Measurements from ENCODE around the gene PLCXD1.
"Not testable (repeated sequence)": the region's sequence is repeated elsewhere in the genome, so short reads cannot be mapped to it uniquely, and the experiment has no call there.

PLCXD1 gene

DNA sequence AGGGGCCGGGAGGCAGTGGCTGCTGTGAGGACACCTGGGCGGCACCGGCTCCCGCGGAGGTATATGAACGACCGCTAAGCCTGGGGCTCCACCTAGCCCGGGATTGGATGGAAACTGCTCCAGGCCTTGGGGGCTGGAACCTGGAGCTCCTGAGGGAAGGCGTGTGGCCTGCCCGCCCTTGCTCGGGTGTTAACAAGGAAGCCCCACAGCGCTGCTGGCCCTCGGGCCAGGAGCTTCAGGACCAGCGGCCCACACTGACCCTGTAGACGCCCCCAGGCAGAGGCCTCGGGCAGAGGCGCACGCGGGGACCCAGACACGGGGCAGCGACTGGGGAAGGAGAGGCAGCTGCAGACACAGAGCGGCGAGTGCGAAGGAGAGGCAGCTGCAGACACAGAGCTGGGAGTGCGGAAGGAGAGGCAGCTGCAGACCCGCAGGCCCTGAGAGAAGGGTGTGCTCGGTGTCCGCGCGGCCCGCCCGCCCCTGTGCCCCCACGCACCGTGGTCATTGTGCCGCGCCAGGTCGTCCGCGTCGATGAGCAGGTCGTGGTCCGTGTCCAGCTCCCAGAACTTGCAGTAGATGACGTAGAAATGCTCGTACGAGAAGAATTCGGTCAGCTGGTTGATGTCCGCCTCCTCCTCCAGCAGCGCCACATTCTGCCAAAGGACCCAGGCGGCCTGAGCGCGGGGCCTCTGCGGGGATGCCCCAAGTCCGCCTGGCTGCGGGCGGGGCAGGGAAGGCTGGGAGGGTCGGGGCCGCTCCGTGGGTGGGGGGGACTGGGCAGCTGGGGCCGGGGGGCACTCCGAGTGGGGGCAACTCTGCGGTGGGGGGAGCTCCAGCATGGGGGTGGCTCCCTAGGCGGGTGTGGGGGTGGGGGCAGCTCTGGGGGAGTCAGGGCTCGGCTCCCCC lies 64.1 kb downstream of the PLCXD1 start:
- no peak overlapping the region for H3K27ac Mint-ChIP-seq
- H3K9me3 Mint-ChIP-seq = no peaks in the 10 kb centered on the region
- H3K36me3 Mint-ChIP-seq = peaks cover 3% of the 10 kb centered on the region
- no peak overlapping the region for H3K4me3 Mint-ChIP-seq
- H3K4me1 Mint-ChIP-seq = no peaks in the 10 kb centered on the region
- H3K27me3 Mint-ChIP-seq = no peaks in the 10 kb centered on the region

GRCh38 chrX:346034-346813 lies 65.0 kb downstream of the PLCXD1 start:
- peaks cover 3% of the 10 kb centered on the region for H3K36me3 Mint-ChIP-seq
- no peaks in the 10 kb centered on the region for H3K27me3 Mint-ChIP-seq
- H3K4me1 Mint-ChIP-seq = no peaks in the 10 kb centered on the region
- no peak overlapping the region for H3K27ac Mint-ChIP-seq
- H3K9me3 Mint-ChIP-seq = no peaks in the 10 kb centered on the region
- no peak overlapping the region for H3K4me3 Mint-ChIP-seq

- Mint-ChIP-seq H3K27ac (no peak overlapping the region), H3K4me3 (no peak overlapping the region)
Observed at GRCh38 chrX:347351-348117, 66.4 kb downstream of the PLCXD1 start.

GRCh38 chrX:348461-349117 lies 67.4 kb downstream of the PLCXD1 start:
- no peak overlapping the region for H3K4me3 Mint-ChIP-seq
- H3K4me1 Mint-ChIP-seq = no peaks in the 10 kb centered on the region
- no peak overlapping the region for H3K27ac Mint-ChIP-seq
- H3K9me3 Mint-ChIP-seq = no peaks in the 10 kb centered on the region
- H3K27me3 Mint-ChIP-seq = no peaks in the 10 kb centered on the region
- H3K36me3 Mint-ChIP-seq = peaks cover 1% of the 10 kb centered on the region

More at GRCh38 chrX:347351-348117, 66.4 kb downstream of the PLCXD1 start:
- no peaks in the 10 kb centered on the region for H3K4me1 Mint-ChIP-seq
- peaks cover 1% of the 10 kb centered on the region for H3K36me3 Mint-ChIP-seq
- H3K9me3 Mint-ChIP-seq = no peaks in the 10 kb centered on the region
- no peaks in the 10 kb centered on the region for H3K27me3 Mint-ChIP-seq

GRCh38 chrX:349196-349595 lies 68.0 kb downstream of the PLCXD1 start:
- H3K9me3 Mint-ChIP-seq = no peaks in the 10 kb centered on the region
- H3K27me3 Mint-ChIP-seq = no peaks in the 10 kb centered on the region
- H3K27ac Mint-ChIP-seq = no peak overlapping the region
- H3K4me1 Mint-ChIP-seq = no peaks in the 10 kb centered on the region
- H3K4me3 Mint-ChIP-seq = no peak overlapping the region
- H3K36me3 Mint-ChIP-seq = peaks cover 1% of the 10 kb centered on the region

- H3K27ac Mint-ChIP-seq = no peak overlapping the region
- H3K4me3 Mint-ChIP-seq = no peak overlapping the region
- no peaks in the 10 kb centered on the region for H3K9me3 Mint-ChIP-seq
- H3K36me3 Mint-ChIP-seq = peaks cover 1% of the 10 kb centered on the region
- no peaks in the 10 kb centered on the region for H3K27me3 Mint-ChIP-seq
- no peaks in the 10 kb centered on the region for H3K4me1 Mint-ChIP-seq
Observed at GRCh38 chrX:349702-350101, 68.5 kb downstream of the PLCXD1 start.

- no peaks in the 10 kb centered on the region for H3K9me3 Mint-ChIP-seq
- no peaks in the 10 kb centered on the region for H3K27me3 Mint-ChIP-seq
- peaks cover 2% of the 10 kb centered on the region for H3K36me3 Mint-ChIP-seq
- no peaks in the 10 kb centered on the region for H3K4me1 Mint-ChIP-seq
- H3K4me3 Mint-ChIP-seq = no peak overlapping the region
- H3K27ac Mint-ChIP-seq = no peak overlapping the region
Observed at GRCh38 chrX:350148-350533, 69.0 kb downstream of the PLCXD1 start.

DNA sequence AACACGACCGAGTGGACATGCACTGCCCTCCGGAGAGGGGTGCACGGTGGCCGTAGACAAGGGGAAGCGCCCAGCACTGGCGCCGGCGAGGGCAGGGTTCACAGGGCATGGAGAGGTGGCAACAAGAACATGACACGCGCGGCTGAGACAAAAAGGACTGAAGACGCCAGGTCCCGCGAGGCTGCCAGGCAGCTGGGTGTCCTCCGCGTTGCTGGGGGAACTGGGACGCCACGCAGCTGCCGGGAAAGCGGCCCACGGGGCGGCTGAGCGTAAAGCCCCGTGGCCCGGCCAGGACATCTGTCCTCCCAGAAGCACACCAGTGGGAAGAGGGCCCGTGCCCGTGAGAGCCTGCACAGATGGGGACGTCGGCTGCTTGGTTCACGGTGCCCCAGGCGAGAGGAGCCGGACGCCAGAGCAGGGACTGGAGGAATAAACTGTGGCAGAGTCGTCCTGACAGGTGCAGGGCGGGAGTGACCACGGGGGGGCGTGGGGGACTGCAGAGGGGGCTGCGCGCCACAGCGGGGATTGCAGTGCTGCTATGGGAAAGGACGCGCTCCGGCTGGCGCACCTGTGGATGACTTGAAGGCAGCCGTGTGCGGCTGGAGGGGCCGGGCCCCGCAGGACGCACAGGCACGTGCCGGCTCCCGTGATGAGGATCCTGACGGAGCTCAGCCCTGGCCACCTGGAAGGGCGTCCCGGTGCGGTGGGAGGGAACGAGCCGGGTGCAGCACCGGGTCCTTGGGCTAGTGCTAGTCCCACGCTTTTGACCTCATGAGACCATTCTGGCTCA lies 69.5 kb downstream of the PLCXD1 start:
- no peak overlapping the region for H3K4me3 Mint-ChIP-seq
- peaks cover 4% of the 10 kb centered on the region for H3K36me3 Mint-ChIP-seq
- H3K27me3 Mint-ChIP-seq = no peaks in the 10 kb centered on the region
- H3K27ac Mint-ChIP-seq = no peak overlapping the region
- H3K9me3 Mint-ChIP-seq = no peaks in the 10 kb centered on the region
- H3K4me1 Mint-ChIP-seq = peaks cover 3% of the 10 kb centered on the region

DNA sequence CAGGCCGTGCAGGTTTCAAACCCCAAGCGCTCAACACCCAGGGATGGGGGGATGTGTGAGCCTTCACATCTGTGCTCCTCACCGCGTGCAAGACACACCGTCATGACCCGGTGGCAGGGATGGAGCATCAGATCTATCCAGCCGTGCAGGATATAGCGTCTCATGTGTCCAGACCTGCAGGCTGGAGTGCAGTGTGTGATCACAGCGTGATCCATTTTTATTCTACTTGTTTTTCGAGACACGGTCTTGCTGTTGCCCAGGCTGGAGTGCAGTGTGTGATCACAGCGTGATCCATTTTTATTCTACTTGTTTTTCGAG lies 70.1 kb downstream of the PLCXD1 start:
- not testable (repeated sequence) for H3K27me3 Mint-ChIP-seq, H3K36me3 Mint-ChIP-seq, H3K4me1 Mint-ChIP-seq, H3K27ac Mint-ChIP-seq, H3K9me3 Mint-ChIP-seq, H3K4me3 Mint-ChIP-seq

GRCh38 chrX:351736-352135 lies 70.6 kb downstream of the PLCXD1 start:
- Mint-ChIP-seq H3K4me3 (no peak overlapping the region), H3K27me3 (no peaks in the 10 kb centered on the region), H3K9me3 (no peaks in the 10 kb centered on the region), H3K36me3 (peaks cover 5% of the 10 kb centered on the region), H3K27ac (no peak overlapping the region), H3K4me1 (peaks cover 11% of the 10 kb centered on the region)

GRCh38 chrX:352181-352580 lies 71.0 kb downstream of the PLCXD1 start:
- peaks cover 15% of the 10 kb centered on the region for H3K4me1 Mint-ChIP-seq
- H3K27ac Mint-ChIP-seq = no peak overlapping the region
- H3K9me3 Mint-ChIP-seq = no peaks in the 10 kb centered on the region
- H3K4me3 Mint-ChIP-seq = no peak overlapping the region
- H3K27me3 Mint-ChIP-seq = no peaks in the 10 kb centered on the region
- peaks cover 8% of the 10 kb centered on the region for H3K36me3 Mint-ChIP-seq

- H3K9me3 Mint-ChIP-seq = peaks cover 4% of the 10 kb centered on the region
- peaks cover 14% of the 10 kb centered on the region for H3K36me3 Mint-ChIP-seq
- no peaks in the 10 kb centered on the region for H3K27me3 Mint-ChIP-seq
- no peak overlapping the region for H3K4me3 Mint-ChIP-seq
- H3K27ac Mint-ChIP-seq = no peak overlapping the region
- H3K4me1 Mint-ChIP-seq = peaks cover 21% of the 10 kb centered on the region
Observed at GRCh38 chrX:352582-353314, 71.6 kb downstream of the PLCXD1 start.

All from activated naive CD4-positive, alpha-beta T cell treated with anti-CD3 and anti-CD28 coated beads, Interleukin-2, amount 50 U/mL, for 24 hours (primary cell).